GM21381 (cell line): ENCODE data around the gene CEMIP2.
"Not testable (repeated sequence)": the region's sequence is repeated elsewhere in the genome, so short reads cannot be mapped to it uniquely, and the experiment has no call there.

Experiments used
- ATAC-seq: cut with Tn5 transposase; IDR thresholded peaks from one replicate; pipeline ENCODE4 v1.9.1; 2021; ENCODE audit warnings: mild to moderate bottlenecking, moderate library complexity; ENCODE audit not compliant: unreplicated experiment

The CEMIP2 gene

DNA sequence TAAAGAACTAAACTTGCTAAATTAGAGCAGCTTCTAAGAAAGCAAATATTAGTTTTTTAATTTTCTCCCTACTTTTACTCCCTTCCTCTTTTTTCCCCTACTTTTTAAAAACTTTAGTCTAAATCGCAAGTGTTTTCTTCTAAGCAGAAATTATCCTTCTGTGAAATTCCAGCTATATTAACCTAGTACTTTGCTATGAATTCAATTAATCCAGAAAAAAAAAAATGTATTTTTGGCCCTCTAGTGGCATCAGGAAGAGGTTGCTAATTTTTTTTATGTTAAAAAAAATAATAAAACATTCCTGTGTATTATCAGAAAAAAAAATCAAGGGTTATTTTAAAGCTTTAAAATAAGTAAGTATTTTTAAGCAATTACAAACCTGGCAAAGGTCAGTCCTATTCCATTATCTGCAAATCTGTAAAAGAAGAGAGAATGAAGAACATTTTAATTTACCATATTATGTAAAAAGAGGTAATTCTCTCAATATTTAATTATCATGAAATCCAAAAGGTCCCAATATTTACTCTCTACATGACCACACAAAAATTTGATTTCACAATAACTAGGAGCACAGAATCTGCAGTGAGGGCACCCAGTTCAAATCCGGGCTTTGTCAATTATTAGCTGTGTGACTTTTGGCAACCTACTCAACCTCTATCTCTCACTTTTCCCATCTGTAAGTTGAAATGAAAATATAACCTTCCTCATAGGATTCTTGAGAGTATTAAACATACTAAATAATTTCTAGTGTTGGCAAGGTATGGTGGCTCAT, 52.0 kb downstream of the CEMIP2 start:
- no peak for ATAC-seq

GRCh38 chr9:71710856-71711255, 57.5 kb downstream of the CEMIP2 start:
- no peak for ATAC-seq

- no peak for ATAC-seq
These were observed 58.1 kb downstream of the CEMIP2 start for GRCh38 chr9:71710201-71710600.

DNA sequence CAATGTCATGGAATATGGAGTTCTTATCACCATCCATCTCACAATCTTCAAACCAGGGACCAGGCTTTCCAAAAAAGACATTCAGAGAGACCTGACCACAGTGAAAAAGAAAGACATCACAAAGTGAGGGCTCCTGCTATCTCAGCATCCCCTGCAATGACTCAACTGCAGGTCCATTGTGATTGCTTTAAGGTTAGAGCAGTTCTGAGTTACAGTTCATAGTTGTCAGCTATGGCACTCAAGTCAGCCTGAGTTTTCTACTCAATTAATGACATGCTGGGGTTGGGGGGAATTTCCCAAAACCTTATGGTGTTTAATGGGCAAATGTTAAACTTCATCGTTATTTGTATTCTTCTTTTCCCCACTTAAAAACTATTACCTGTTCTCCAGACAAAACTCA, 58.9 kb downstream of the CEMIP2 start:
- ATAC-seq: no peak

- no peak for ATAC-seq
These were observed 62.1 kb downstream of the CEMIP2 start for GRCh38 chr9:71706176-71706575.

GRCh38 chr9:71704796-71705195, 63.5 kb downstream of the CEMIP2 start:
- ATAC-seq: no peak

DNA sequence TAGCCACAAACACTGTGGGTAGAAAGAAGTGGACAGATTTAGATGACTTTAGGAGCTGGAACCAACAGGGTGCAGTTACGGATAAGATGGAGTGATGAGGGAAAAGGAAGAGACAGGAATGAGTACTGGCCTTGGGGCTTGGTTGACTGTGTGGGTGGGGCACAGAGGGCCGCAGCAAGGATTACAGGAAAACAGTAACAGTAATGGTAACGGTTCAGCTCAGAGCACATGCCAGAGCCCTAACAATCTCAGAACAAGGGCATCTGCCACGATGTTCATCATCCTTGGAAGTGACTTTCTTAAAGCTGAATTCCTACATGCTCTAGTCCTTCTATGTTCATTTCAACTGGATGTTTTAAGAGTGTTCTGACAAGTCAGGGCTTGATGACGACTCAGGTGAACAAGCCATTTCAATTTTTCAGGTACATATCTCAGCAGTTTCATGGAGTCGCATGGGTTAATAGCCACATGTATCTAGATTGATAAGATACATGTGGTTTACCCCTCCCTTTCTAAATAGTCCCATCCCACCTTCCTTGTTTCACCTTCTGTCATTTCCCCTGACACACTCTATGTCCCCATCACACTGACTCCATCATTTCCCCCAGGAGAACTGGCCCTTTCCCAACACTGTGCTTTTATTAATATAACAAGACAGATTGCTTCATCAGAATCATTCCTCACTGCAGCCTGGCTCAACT, 65.0 kb downstream of the CEMIP2 start:
- ATAC-seq: no peak

GRCh38 chr9:71697882-71698281, 70.4 kb downstream of the CEMIP2 start:
- no peak for ATAC-seq

DNA sequence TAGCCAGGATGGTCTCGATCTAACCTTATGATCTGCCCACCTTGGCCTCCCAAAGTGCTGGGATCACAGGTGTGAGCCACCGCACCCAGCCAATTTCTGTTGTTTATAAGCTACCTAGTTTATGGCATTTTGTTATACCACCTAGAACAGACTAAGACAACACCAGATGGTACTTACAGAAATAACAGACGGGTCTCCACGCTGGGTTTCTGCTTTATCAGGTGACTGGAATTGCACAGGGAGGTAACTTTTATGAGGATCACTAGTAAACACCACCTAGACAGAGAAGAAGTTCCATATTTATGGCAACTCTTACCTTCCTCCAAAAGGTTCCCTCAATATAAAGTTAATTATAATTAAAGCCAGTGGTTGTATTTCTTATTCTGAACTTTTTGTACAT, 74.0 kb downstream of the CEMIP2 start:
- no peak for ATAC-seq

DNA sequence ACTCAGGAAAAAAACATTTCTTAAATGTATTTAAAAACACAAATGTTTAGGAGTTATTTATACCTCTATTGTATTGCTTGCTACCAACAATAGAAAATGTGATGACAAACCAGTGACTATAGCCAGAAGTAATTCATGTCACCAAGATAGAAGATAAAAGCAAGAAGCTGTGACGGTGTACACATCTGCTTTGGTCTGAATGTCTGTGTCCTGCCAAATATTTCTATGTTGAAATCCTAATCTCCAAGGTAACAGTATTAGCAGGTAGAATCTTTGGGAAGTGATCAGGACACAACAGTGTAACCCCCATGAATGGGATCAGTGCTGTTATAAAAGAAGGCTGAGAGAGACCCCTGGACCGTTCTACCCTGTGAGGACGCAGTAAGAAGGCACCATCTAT, 74.7 kb downstream of the CEMIP2 start:
- ATAC-seq: no peak

- no peak for ATAC-seq
These were observed 76.0 kb downstream of the CEMIP2 start for GRCh38 chr9:71692337-71692736.

DNA sequence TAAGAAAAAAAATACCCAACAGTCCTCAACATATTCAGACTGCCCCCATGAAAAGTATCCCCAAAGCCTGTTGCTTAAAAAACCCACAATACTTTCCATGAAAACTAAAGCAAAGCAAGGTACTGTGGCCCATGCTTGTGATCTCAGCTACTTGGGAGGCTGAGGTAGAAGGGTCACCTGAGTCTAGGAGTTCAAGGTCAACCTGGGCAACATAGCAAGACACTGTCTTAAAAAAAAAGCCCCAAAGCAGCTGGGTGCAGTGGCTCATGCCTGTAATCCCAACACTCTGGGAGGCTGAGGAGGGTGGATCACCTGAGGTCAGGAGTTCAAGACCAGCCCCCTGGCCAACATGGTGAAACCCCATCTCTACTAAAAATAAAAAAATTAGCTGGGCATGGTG, 76.7 kb downstream of the CEMIP2 start:
- not testable (repeated sequence) for ATAC-seq

- no peak for ATAC-seq
These were observed 77.5 kb downstream of the CEMIP2 start for GRCh38 chr9:71690689-71691435.

GRCh38 chr9:71690063-71690688, 78.1 kb downstream of the CEMIP2 start:
- ATAC-seq: no peak

DNA sequence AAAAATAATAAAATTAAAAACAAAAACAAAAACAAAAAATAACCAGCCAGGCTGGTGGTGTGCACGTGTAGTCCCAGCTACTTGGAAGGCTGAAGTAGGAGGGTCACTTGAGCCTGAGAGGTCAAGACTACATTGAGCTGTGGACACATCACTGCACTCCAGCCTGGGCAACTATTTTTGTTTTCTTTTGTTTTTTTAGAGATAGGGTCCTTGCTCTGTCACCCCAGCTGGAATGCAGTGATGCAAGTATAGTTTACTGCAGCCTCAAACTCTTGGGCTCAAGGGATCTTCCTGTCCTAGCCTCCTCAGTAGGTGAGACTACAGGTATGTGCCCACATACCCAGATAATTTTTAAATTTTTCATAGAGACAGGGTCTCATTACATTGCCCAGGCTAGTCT, 80.6 kb downstream of the CEMIP2 start:
- no peak for ATAC-seq

DNA sequence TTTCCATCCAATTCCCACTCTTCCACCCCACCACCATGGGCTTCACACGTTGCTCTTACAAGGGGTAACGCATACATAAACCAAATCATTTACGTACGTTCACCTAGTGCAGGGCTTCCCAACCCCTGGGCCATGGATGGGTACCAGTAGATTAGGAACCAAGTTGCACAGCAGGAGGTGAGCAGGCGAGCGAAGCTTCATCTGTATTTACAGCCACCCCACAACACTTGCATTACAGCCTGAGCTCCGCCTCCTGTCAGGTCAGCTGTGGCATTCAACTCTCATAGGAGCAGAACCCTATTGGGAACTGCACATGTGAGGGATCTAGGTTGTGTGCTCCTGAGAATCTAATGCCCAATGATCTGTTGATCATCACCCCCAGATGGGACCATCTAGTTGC, 82.3 kb downstream of the CEMIP2 start:
- no peak for ATAC-seq

- no peak for ATAC-seq
These were observed 82.9 kb downstream of the CEMIP2 start for GRCh38 chr9:71685394-71685793.

- ATAC-seq: no peak
These were observed 83.7 kb downstream of the CEMIP2 start for GRCh38 chr9:71684566-71684965.

DNA sequence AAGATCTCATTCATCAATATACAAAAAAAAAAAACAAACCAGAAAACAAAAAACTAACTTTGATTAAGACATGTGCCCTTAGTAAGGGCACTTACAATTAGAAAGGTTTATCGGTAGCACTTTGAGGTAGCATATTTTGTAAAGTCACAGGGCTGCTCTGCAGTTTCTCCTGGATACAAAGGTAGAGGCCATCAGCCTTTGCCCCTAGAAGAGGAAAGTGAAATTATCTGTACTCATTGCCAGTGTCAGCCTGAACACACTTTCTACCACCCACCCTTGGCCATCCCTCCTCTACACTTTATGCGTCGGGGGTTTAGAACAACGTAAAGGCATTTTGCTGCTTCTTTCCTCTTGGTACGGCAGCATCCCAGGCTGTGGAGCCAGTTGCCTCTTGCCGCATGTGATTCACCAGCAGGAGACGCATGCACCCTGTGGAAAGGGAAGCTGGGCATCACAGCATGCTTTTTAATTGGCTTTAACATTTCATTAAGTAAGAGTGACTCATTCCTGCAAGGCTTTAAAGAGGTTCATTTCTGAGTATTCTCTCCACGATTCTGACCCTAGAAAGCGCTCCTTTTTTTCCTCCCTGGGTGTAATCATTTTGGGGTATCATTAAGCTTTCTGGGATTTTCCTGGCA, 84.6 kb downstream of the CEMIP2 start:
- no peak for ATAC-seq

DNA sequence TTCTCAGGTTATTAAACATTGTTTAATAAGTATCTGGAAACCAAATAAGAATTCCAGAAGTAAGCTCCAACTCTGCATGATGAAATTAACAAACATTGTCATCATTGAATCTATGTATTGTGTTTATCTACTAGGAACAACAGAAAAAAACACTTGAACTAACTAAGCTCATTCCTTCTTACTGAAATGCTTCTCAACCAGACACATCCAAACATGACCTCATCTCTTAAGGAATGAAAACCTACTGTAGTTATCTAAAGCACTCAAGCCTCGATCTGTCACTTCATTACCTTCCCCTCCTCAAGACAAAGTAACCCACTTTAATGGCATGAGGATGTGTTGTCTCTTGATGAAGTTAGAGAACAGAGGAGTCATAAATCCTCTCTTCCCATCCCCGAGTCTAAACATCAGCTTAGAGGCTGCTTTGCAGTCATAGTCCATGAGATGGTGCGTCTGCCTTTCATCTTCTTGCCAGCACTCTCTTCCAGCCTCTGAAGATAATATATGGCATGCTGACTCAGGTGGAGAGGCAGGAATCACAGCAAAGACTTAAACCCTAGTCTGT, 86.5 kb downstream of the CEMIP2 start:
- ATAC-seq: no peak
